HG03575 (cell line): Measurements from ENCODE around the gene ARL1.

Source experiments
- ATAC-seq: cut with Tn5 transposase; IDR thresholded peaks from one replicate; pipeline ENCODE4 v1.9.1; 2021; ENCODE audit not compliant: unreplicated experiment, insufficient number of reproducible peaks, low FRiP score; ENCODE audit errors: extremely low read depth

Gene ARL1

DNA sequence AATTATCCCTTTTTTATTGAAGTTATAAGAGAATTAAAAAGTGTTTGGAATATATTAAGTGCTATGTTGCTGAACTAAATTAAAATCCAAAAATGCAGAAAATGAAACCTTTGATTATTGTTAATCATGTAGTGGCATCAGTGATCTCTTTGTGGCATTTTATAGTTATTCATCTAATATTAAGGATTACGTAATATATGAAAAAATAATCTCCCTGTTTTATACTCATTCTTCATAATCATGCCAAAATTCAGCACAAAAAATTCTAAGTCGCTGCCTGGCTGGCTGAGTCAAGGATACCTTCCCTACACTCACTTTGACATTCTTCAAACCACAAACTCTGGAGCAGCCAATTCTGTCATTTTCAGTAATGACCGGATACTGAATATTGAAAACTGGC is 63.7 kb downstream of the ARL1 start:
- no peak for ATAC-seq
